A549 treated with dexamethasone at 1 μM for 4 hours (cell line): ENCODE measurements around the gene GINS3. TPM values are rescaled to one million over a fixed set of nuclear protein-coding genes. Genes with fewer than 3 reads are reported as not detected.

Experiments used
- total RNA-seq: library from RNA; stranded (reverse); fragments of 200-300 nt; extraction: Qiagen RNA extraction; gene quantifications from 5 replicates; pipeline ENCODE4 v1.2.3, GENCODE V29; 2022

Gene GINS3
- 21.0 to 23.5 TPM (median 21.5 TPM) in 5 replicates for total RNA-seq

GRCh38 chr16:58392215-58393137 is at the start of gene GINS3:
TSS of gene GINS3 (plus strand) at chr16:58392471. CDS start at chr16:58392602, 131 bp downstream.

Other genes starting within 250 kb of the GINS3 start
- gene CSNK2A2, start 194.4 kb upstream of the GINS3 start, total RNA-seq, result 60.6 to 70.8 TPM (median 65.1 TPM) in 5 replicates
- not detected in 5 replicates for gene PRSS54, start 97.4 kb upstream of the GINS3 start, total RNA-seq
- gene NDRG4, start 107.7 kb downstream of the GINS3 start, total RNA-seq, result 22.3 to 31.5 TPM (median 25.5 TPM) in 5 replicates
- 9.0 to 14.3 TPM (median 12.9 TPM) in 5 replicates for gene SETD6, start 123.0 kb downstream of the GINS3 start, total RNA-seq
- gene CNOT1, start 237.4 kb downstream of the GINS3 start, total RNA-seq, result 135 to 146 TPM (median 142 TPM) in 5 replicates